ENCODE results near the gene TCTN1.

DNA sequence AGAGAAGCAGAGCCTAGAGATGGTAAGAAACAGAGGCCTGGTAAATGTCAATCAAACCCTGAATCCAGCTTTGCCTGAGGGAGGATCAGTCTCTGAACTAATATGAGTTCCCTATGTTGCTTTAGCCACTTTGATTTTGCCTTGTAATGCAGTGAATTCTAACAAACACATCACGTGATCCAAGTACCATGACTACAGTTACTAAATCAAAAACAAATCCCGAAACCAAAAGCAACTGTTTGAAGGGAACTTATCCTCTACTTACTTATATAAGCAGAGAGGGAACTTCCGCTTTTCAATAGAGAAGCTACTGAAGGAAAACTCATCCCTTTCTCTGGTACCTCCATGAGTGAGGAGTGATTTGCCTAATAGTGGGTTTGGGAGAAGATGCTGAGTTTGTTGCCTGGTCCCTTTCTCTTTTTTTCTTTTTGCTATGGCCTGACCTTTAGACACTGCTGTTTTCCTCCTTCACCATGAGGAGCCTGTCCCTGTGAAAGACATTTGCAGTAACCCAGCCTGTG, 23.1 kb upstream of the TCTN1 start:
- no peak for TF ChIP-seq CTCF (conservative IDR thresholded peaks at IDR 0.05 in 1 of 2, IDR thresholded peaks at IDR 0.05 in 1 of 2; ENCODE audit: extremely low read depth in 1 of 2, insufficient read depth in 1 of 2, low read depth in 1 of 2, low read length in 2 of 2)
- TF ChIP-seq EZH2 (IDR thresholded peaks at IDR 0.05; ENCODE audit: borderline replicate concordance, low read length) = no peak

All from mammary epithelial cell (primary cell).